Measurements from ENCODE around the gene FRMD4A. TPM values are rescaled to one million over a fixed set of nuclear protein-coding genes. Genes with fewer than 3 reads are reported as not detected.
A peak's percentile ranks its signal among the peaks of the same experiment; 100 is the strongest.

The FRMD4A gene
- total and polyA plus RNA-seq, 2 experiments from 2014 or later = 5.4 to 10.3 TPM

DNA sequence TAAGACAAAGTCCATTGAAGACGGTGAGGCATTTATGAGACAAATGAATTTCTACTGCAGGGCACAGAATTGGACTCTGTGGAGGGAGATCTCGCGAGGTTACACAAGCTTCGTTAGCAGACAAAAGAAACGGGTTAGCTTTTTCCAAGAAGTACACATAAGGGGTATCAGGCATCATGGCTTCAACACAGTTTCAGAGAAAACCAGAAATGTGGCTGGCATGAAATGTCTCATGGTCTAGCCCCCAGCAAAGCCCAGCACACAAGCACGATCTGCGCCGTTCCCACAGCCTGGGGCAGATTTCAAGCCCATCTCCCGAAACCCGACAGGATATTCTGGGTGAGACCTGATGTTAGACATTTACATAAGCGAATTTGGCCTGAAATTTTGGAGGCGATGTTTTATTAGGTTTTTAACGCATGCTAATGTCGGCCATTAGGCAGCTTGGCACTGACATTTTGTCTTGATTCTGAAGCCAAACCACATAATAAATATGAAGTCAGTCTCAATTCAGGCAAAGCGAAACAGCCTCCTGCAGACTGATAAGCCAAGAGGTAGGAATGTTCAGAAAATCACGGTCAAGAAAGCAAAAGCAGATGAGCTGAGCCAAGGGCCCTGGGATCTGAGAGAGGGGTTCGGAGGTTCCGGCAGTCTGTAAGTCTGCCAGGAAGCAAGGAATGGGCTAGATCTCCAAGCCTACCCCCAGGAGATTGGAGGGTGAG, 503.5 kb downstream of the FRMD4A start:
- H4K20me1 ChIP-seq (ENCODE audit: insufficient read depth, poor library complexity, severe bottlenecking) = no peaks in the 10 kb centered on the region
- peak overlapping the region; percentile 37 for H3K27ac ChIP-seq
- H3K79me2 ChIP-seq = no peaks in the 10 kb centered on the region
- no peaks in the 10 kb centered on the region for H3K9me2 ChIP-seq (replicated peaks; ENCODE audit: insufficient read depth)
- 59% methylated on average over 18 of the region's 18 CpGs for WGBS (ENCODE audit: low lambda C conversion rate, missing lambda C conversion rate)
- peaks cover 7% of the 10 kb centered on the region for H3K27me3 ChIP-seq
- peak overlapping the region; percentile 64 for H3K4me2 ChIP-seq
- no peak overlapping the region for H3K4me3 ChIP-seq
- TF ChIP-seq, protein P1, sequence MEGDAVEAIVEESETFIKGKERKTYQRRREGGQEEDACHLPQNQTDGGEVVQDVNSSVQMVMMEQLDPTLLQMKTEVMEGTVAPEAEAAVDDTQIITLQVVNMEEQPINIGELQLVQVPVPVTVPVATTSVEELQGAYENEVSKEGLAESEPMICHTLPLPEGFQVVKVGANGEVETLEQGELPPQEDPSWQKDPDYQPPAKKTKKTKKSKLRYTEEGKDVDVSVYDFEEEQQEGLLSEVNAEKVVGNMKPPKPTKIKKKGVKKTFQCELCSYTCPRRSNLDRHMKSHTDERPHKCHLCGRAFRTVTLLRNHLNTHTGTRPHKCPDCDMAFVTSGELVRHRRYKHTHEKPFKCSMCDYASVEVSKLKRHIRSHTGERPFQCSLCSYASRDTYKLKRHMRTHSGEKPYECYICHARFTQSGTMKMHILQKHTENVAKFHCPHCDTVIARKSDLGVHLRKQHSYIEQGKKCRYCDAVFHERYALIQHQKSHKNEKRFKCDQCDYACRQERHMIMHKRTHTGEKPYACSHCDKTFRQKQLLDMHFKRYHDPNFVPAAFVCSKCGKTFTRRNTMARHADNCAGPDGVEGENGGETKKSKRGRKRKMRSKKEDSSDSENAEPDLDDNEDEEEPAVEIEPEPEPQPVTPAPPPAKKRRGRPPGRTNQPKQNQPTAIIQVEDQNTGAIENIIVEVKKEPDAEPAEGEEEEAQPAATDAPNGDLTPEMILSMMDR (IDR thresholded peaks at IDR 0.05; ENCODE audit: poor library complexity) = no peak
- TF ChIP-seq EZH2 (IDR thresholded peaks at IDR 0.05; ENCODE audit: borderline replicate concordance) (no peak), EZH2phosphoT487 (IDR thresholded peaks at IDR 0.05; ENCODE audit: low read depth, severe bottlenecking, unreplicated experiment) (no peak)
- H2AFZ ChIP-seq = no peak overlapping the region
- no peaks in the 10 kb centered on the region for H3K9me3 ChIP-seq (ENCODE audit: low read depth)
- peaks cover 5% of the 10 kb centered on the region for H3K4me1 ChIP-seq (ENCODE audit: insufficient read depth)
- no peak for DNase-seq (ENCODE audit: low spot score)
- H3K36me3 ChIP-seq (replicated peaks; ENCODE audit: insufficient read depth, low read depth) = no peaks in the 10 kb centered on the region

DNA sequence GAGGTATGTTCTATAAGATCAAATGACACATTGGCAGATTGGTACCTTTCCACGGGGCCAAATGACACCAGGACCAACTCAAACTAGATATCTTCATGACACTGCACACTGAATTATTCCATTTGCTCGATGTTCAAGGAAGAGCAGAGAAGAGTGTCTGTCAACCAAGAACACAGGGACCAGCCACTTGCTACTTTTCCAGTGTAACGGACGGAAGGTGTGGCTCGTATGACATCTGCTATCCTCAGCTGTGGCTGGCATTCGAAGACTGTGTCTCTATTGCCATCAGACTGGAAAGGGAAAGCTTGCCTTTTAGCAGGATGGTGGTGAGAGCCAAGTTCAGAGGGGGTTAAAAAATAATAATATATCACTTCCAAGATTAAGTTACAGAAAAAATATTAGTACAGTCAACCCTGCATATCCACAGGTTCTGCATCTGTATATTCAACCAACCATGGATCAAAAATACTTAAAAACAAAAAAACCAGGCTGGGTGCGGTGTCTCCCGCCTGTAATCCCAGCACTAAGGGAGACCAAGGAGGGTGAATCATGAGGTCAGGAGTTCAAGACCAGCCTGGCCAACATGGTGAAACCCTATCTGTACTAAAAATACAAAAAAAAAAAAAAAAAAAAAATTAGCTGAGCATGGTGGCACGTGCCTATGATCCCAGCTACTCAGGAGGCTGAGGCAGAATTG, 506.9 kb downstream of the FRMD4A start:
- Histone ChIP-seq H4K20me1 (ENCODE audit: insufficient read depth, poor library complexity, severe bottlenecking) (no peaks in the 10 kb centered on the region), H2AFZ (no peak overlapping the region), H3K27ac (no peak overlapping the region), H3K36me3 (replicated peaks; ENCODE audit: insufficient read depth, low read depth) (no peaks in the 10 kb centered on the region), H3K4me2 (no peak overlapping the region), H3K79me2 (no peaks in the 10 kb centered on the region), H3K4me1 (ENCODE audit: insufficient read depth) (peaks cover 5% of the 10 kb centered on the region), H3K9me3 (ENCODE audit: low read depth) (no peaks in the 10 kb centered on the region), H3K9me2 (replicated peaks; ENCODE audit: insufficient read depth) (no peaks in the 10 kb centered on the region), H3K27me3 (peaks cover 7% of the 10 kb centered on the region), H3K4me3 (no peak overlapping the region)
- no peak for TF ChIP-seq EZH2phosphoT487 (IDR thresholded peaks at IDR 0.05; ENCODE audit: low read depth, severe bottlenecking, unreplicated experiment)
- TF ChIP-seq, protein P1 (IDR thresholded peaks at IDR 0.05; ENCODE audit: poor library complexity) = no peak
- no peak for TF ChIP-seq EZH2 (IDR thresholded peaks at IDR 0.05; ENCODE audit: borderline replicate concordance)
- DNase-seq (ENCODE audit: low spot score) = no peak
- WGBS (ENCODE audit: low lambda C conversion rate, missing lambda C conversion rate) = 92% methylated on average over 9 of the region's 9 CpGs

DNA sequence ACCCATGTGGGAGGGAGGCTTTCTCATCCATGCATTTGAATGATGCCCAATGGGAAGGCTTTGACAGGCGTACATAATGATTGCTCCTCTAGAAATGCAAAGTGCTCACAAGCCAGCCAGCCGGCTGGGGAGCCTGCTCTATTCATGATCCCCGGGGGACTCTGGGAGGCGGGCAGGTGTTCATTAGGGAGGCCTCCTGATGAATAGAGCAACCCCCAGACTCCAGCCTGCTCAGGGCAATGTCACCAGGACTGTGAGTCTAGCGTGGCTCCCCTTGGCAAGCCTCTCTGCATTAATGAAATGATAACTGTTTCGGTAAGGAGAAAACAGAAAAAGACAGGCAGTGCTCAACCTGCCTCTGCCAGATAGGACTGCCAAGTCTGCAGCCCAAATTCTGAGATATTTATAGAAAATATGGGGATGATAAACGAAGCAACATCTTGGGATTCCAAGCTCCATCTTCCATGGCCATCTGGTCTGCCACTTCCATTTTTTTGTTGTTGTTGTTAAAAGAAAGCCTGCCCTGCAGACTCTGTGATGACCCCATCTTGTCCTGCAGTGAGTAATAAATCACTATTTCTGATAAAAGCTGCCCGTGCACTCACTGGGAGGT, 507.5 kb downstream of the FRMD4A start:
- Histone ChIP-seq H2AFZ (no peak overlapping the region), H4K20me1 (ENCODE audit: insufficient read depth, poor library complexity, severe bottlenecking) (no peaks in the 10 kb centered on the region), H3K9me2 (replicated peaks; ENCODE audit: insufficient read depth) (no peaks in the 10 kb centered on the region)

More for the DNA sequence above, 507.5 kb downstream of the FRMD4A start:
- H3K27me3 ChIP-seq = peaks cover 7% of the 10 kb centered on the region
- DNase-seq (ENCODE audit: low spot score) = no peak
- no peaks in the 10 kb centered on the region for H3K9me3 ChIP-seq (ENCODE audit: low read depth)
- no peak overlapping the region for H3K4me3 ChIP-seq
- H3K79me2 ChIP-seq = no peaks in the 10 kb centered on the region
- TF ChIP-seq EZH2phosphoT487 (IDR thresholded peaks at IDR 0.05; ENCODE audit: low read depth, severe bottlenecking, unreplicated experiment) = no peak
- TF ChIP-seq, protein P1 (IDR thresholded peaks at IDR 0.05; ENCODE audit: poor library complexity) = no peak
- no peak for TF ChIP-seq EZH2 (IDR thresholded peaks at IDR 0.05; ENCODE audit: borderline replicate concordance)
- H3K27ac ChIP-seq = no peak overlapping the region
- peaks cover 5% of the 10 kb centered on the region for H3K4me1 ChIP-seq (ENCODE audit: insufficient read depth)
- no peaks in the 10 kb centered on the region for H3K36me3 ChIP-seq (replicated peaks; ENCODE audit: insufficient read depth, low read depth)
- WGBS (ENCODE audit: low lambda C conversion rate, missing lambda C conversion rate) = 57% methylated on average over 8 of the region's 8 CpGs
- no peak overlapping the region for H3K4me2 ChIP-seq

All from hepatocyte (in vitro differentiated cells).